ENCODE results near the gene TLR9.

The TLR9 gene

DNA sequence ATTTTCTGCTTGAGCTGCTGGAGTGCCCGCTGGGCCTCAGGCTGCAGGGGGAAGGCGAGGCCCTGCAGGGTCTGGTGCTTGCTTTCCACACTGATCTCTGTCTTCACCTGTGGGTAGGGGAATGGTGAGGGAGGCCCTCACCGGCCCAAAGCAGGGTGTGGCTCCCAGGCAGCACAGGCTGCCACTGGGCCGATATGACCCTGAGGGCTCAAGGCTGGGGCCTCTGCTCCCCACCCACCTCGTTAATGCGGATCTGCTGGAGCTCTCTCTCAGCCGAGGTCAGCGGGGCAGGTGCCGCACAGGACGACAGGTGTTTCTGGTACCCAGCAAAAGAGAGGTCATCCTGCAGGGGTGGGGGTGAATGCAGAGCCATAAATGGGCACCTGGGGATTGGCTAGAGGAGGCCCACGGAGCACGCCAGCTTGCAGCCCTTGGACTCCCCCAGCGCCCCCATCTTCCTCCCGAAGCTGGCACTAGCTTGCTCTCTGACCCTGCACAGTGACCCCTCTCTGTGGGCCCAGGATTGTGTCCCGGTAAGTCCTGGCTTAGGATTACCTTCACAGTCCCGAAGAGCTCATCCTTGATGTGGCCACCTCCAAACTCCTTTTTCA lies 5.5 kb upstream of the TLR9 start:
- H3K27ac ChIP-seq = no peak overlapping the region
- TF ChIP-seq, protein P1, sequence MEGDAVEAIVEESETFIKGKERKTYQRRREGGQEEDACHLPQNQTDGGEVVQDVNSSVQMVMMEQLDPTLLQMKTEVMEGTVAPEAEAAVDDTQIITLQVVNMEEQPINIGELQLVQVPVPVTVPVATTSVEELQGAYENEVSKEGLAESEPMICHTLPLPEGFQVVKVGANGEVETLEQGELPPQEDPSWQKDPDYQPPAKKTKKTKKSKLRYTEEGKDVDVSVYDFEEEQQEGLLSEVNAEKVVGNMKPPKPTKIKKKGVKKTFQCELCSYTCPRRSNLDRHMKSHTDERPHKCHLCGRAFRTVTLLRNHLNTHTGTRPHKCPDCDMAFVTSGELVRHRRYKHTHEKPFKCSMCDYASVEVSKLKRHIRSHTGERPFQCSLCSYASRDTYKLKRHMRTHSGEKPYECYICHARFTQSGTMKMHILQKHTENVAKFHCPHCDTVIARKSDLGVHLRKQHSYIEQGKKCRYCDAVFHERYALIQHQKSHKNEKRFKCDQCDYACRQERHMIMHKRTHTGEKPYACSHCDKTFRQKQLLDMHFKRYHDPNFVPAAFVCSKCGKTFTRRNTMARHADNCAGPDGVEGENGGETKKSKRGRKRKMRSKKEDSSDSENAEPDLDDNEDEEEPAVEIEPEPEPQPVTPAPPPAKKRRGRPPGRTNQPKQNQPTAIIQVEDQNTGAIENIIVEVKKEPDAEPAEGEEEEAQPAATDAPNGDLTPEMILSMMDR (conservative IDR thresholded peaks at IDR 0.05) = no peak
- TF ChIP-seq ZFX (IDR thresholded peaks at IDR 0.05) = no peak

DNA sequence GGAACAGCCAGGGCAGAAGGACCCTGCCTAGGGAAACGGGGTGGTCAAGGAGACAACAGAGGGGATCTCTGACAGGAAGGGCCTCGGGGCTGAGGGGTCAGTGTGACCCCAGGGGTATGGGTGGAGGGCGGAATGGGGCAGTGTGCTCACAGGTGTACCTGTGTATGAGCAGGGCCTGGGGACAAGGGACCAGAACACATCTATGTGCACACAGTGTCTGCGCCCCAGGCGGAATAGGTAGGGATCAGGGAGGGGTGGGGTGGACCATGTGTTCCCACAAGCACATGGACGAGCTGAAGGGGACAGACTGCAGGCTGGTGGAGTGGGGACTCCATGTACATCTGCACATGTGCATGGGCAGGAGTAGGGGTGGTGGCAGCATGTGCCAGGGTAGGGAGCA lies 5.0 kb upstream of the TLR9 start:
- no peak overlapping the region for H3K27ac ChIP-seq
- no peak for TF ChIP-seq ZFX (IDR thresholded peaks at IDR 0.05)
- TF ChIP-seq, protein P1 (conservative IDR thresholded peaks at IDR 0.05) = no peak

DNA sequence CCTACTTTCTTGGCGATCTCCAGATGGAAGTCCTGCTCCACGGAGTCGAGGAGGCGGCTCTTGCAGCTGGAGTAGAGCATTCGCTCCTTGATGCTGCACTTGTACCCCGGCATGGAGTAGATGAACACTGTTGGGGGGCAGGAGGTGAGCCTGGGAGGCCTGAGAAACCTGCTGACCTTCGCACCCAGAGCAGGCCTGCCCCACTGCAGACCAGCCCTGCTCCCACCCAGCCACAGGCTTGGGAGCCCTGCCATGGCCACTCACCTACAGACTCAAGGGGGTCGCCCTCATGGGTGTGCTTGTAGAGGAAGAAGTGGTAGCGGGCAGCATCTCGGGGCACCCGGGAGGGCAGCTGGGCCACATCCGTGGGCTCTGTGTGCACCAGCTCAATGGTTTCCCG lies 4.2 kb upstream of the TLR9 start:
- H3K27ac ChIP-seq = no peak overlapping the region
- no peak for TF ChIP-seq ZFX (IDR thresholded peaks at IDR 0.05)
- TF ChIP-seq, protein P1 (conservative IDR thresholded peaks at IDR 0.05) = no peak

DNA sequence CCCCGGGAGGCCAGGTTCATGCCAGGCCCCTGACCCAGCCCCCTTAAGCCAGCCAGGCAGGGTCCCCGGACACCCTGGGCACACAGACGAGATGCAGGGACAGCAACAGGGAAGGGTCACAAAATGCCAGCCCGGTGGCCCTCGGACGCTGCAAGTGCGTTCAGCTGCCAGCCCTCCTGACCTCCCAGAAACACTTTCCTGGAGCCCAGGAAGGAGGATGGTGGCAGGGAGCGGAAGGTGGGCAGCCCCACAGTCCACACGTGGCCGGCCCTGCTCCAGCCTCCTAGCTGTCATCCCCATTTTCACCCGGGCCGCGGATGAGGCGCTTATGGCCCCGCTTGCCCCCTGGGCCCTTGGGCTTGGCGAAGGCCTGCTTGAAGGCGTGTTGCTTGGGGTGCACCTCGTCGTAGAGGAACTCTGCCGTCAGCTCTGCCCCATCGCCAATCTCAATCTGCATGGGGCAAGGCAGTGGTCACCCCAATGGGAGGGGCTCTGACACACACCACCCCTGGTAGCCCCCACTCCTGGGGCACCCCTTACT lies 3.4 kb upstream of the TLR9 start:
- TF ChIP-seq, protein P1 (conservative IDR thresholded peaks at IDR 0.05) = no peak
- no peak for TF ChIP-seq ZFX (IDR thresholded peaks at IDR 0.05)
- H3K27ac ChIP-seq = no peak overlapping the region

DNA sequence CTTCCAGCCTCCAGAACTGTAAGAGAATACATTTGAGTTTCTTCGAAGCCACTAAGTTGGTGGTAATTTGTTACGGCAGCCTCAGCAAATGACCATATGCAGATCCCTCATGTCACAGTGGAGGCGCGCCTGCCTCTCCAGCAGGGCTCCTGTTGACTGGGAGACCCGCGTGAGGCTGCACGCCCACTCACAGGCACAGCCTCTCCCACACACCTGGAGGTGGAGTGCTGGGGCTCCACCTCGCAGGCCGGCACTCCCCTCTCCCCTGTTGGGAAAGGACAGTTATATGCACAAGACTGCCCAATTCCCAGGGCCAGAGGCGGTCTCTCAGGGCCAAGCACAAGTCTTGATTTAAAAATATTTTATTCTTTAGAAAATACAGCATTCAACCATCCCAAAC lies 2.8 kb upstream of the TLR9 start:
- no peak for TF ChIP-seq ZFX (IDR thresholded peaks at IDR 0.05)
- TF ChIP-seq, protein P1 (conservative IDR thresholded peaks at IDR 0.05) = no peak
- H3K27ac ChIP-seq = no peak overlapping the region

DNA sequence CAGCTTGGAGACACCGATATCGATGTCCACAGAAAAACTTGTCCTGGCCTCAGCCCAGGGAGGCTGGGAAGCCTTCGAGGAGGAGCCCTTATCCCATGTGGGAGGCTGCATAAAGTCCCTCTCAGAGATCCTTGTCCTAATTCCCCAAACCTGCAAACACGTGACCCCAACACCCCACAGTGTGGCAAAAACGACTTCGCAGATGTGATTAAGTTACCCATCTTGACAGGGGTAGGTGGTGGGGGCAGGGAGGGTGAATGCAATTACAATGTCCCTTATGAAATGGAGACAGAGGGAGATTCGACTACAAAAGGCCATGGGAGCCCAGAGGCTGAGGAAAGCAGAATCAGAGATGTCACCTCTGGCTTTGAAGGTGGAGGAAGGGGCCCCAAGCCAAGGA lies 2.3 kb upstream of the TLR9 start:
- TF ChIP-seq ZFX (IDR thresholded peaks at IDR 0.05) = no peak
- TF ChIP-seq, protein P1 (conservative IDR thresholded peaks at IDR 0.05) = no peak

DNA sequence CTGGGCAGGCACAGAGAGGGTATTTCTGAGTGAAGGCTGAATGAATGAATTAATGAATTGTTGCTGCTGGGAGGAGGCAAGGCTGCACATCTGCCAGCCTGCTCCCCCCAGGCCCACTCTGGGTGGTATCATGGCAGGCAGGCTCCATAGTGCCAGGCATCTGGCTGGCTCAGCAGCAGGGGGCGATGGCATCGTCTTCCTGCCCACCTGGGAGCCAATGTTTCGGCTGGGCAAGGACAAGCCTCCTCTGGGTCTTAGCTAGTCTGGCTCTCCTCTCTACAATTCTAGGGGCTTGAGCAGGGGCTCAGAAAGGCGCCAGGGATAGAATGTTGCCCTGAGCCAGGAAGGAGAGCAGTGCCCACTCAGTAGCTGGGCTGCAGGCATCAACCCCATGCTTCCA lies 1.7 kb upstream of the TLR9 start:
- no peak overlapping the region for H3K27ac ChIP-seq
- no peak for TF ChIP-seq ZFX (IDR thresholded peaks at IDR 0.05)
- TF ChIP-seq, protein P1 (conservative IDR thresholded peaks at IDR 0.05) = no peak

More for the DNA sequence above, 2.3 kb upstream of the TLR9 start:
- no peak overlapping the region for H3K27ac ChIP-seq
